ENCODE data around the gene BFAR.
A peak's percentile ranks its signal among the peaks of the same experiment; 100 is the strongest.
"Not testable (repeated sequence)": the region's sequence is repeated elsewhere in the genome, so short reads cannot be mapped to it uniquely, and the experiment has no call there.

Gene BFAR

DNA sequence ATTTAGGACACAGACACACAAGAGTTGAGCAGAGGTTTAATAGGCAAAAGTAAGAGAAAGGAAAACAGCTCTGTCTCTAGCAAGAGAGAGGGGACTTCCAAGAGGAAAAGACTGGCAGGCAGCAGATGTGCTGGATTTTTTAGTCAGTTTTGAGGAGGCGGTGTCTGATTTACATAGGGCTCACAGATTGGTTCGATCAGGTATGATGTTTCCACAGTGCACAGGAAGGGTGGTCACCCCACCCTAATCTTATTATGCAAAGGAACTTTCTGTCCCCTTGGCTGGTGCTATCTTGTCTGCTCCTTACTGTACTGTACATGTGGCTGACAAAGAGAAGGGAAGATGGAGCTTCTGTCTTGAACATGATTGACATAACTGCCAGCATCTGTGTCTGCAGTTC is 25.3 kb downstream of the BFAR start:
- peak overlapping the region; percentile 17 for H3K27ac Mint-ChIP-seq
- H3K36me3 Mint-ChIP-seq (ENCODE audit: low read depth): peaks cover 30% of the 10 kb centered on the region
- H3K9me3 Mint-ChIP-seq: no peaks in the 10 kb centered on the region
- H3K4me1 Mint-ChIP-seq (ENCODE audit: low read depth): peaks cover 7% of the 10 kb centered on the region
- no peak overlapping the region for H3K4me3 Mint-ChIP-seq
- H3K27me3 Mint-ChIP-seq (ENCODE audit: low read depth): no peaks in the 10 kb centered on the region

DNA sequence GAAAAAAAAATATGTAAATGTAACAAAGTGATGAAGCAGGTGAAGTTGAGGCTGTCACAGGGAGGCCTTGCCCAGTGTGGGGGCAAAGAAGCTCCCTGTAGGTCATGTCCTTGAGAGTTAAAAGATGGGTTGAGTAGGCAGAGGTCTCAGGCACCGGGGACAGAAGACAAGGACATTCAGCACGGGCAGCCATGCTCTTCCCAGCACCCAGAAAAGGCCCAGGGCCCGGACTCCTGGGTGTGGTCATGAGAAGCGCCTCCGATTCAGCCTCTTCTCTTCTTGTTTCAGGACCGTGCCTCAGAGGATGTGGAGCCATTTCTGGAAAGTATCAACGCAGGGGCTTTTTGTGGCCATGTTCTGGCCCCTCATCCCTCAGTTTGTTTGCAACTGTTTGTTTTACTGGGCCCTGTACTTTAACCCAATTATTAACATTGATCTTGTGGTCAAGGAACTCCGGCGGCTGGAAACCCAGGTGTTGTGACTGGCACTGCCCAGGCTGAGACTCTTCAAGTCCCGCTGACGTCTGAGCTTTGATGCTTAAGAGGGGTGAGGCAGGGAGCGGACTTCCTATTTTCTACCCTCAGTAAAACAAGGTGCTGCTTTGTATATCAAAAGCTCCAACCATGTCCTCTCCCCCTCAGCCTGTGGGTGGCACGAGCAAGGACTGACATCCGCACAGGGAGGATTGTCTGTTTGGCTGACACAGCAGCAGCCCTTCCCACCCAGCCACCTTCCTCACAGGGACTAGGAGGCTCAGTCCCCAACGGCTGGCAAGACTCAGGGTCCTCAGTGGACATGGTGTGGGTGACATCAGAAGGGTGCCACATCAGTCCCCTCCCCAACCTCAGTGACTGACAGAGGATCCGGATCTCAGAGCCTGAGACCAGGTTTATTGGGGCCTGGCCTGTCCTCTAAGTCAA is 34.9 kb downstream of the BFAR start:
- Mint-ChIP-seq H3K4me3 (no peak overlapping the region), H3K27me3 (ENCODE audit: low read depth) (no peaks in the 10 kb centered on the region), H3K4me1 (ENCODE audit: low read depth) (peaks cover 3% of the 10 kb centered on the region), H3K36me3 (ENCODE audit: low read depth) (peaks cover 43% of the 10 kb centered on the region), H3K27ac (no peak overlapping the region), H3K9me3 (peaks cover 3% of the 10 kb centered on the region)

DNA sequence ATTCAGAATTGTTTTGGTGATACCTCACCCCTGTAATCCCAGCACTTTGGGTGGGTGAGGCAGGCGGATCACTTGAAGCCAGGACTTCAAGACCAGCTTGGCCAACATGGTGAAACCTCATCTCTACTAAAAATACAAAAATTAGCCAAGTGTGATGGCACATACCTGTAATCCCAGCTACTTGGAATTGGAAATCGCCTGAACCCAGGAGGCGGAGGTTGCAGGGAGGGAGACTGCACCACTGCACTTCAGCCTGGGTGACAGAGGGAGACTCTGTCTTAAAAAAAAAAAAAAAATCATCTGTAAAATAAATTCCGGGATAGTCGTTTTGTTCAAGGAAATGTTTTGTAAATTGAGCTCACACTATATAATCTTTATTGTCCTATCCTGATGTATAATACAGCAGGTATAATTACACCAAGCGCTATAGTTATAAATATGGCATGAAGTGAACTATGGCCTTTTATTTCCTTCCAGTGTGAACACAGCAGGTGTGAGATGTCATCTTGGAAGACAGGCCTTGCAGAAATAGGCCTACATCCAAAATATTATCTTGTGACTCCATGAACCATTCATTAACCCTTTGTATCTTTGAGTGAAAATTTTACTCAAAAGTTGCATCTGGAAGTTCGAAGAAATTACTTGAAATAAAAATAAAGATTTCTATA is 35.9 kb downstream of the BFAR start:
- H3K36me3 Mint-ChIP-seq (ENCODE audit: low read depth): peaks cover 39% of the 10 kb centered on the region
- H3K4me1 Mint-ChIP-seq (ENCODE audit: low read depth): peaks cover 4% of the 10 kb centered on the region

DNA sequence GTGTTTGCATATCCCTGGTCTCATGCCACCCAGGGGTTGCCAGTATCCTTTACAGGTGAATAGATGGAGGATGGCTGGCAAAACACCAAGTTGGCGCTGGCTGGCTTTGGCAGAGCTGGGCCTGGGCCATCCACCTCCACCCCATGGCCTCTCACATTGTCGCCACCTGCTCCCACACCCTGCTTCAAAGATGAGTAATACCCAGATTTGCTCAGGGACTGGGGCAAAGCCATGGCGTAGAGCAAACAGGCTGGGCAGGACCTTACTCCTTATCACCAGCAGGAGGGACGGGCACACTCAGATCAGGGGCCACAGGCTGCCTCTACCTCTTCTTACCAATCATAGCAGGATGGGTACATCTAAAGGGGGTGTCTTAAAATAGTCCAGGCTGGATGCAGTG is 37.0 kb downstream of the BFAR start:
- Mint-ChIP-seq H3K9me3 (peaks cover 3% of the 10 kb centered on the region), H3K4me3 (no peak overlapping the region), H3K27ac (no peak overlapping the region), H3K4me1 (ENCODE audit: low read depth) (peaks cover 4% of the 10 kb centered on the region), H3K36me3 (ENCODE audit: low read depth) (peaks cover 34% of the 10 kb centered on the region), H3K27me3 (ENCODE audit: low read depth) (no peaks in the 10 kb centered on the region)

More for the DNA sequence above, 35.9 kb downstream of the BFAR start:
- Mint-ChIP-seq H3K4me3 (no peak overlapping the region), H3K9me3 (peaks cover 3% of the 10 kb centered on the region), H3K27ac (no peak overlapping the region), H3K27me3 (ENCODE audit: low read depth) (no peaks in the 10 kb centered on the region)

DNA sequence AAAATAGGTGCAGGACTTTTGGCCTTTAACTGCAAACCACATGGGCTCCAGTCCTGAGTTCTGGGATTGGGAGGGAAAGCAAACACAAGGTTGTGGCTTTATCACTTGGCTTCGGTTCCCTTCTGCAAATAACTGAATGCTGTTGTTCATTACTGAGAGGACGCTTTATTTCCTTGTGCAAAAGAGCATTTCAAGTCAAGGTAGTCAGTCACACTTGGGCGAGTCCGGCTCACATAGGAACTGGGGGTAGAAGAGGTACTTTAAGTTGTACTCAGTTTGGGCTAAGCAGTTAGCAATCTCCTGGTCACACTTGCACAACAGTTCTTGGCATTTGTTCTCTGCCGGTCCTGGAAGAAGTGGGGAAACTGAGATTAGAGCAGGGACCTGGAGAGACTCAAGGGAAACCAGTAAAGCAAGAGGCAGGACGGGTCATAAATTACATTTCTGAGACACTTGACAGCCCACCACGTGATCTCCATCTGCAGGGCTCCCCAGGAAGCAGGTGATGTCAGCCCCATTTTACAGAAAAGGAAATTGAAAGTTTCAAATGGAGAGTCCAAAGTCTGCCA is 39.7 kb downstream of the BFAR start:
- Mint-ChIP-seq H3K4me1 (ENCODE audit: low read depth) (peaks cover 8% of the 10 kb centered on the region), H3K27ac (no peak overlapping the region), H3K4me3 (no peak overlapping the region), H3K9me3 (peaks cover 3% of the 10 kb centered on the region), H3K36me3 (ENCODE audit: low read depth) (peaks cover 20% of the 10 kb centered on the region), H3K27me3 (ENCODE audit: low read depth) (peaks cover 6% of the 10 kb centered on the region)

DNA sequence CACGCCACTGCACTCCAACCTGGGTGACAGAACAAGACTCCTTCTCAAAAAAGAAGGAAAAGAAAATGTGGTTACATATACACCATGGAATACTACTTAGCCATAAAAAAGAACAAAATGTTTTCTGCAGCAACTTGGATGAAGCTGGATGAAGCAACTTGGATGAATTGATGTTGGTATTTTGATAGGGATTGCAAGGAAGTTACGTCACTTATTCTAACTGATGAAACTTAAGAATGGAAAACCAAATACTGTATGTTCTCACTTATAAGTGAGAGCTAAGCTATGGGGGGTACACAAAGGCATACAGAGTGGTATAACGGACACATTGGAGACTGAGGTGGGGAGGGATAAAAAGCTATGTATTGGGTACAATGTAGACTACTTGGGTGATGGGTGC is 43.9 kb downstream of the BFAR start:
- Mint-ChIP-seq H3K4me1 (ENCODE audit: low read depth) (peaks cover 8% of the 10 kb centered on the region), H3K9me3 (peaks cover 3% of the 10 kb centered on the region), H3K27ac (no peak overlapping the region)

DNA sequence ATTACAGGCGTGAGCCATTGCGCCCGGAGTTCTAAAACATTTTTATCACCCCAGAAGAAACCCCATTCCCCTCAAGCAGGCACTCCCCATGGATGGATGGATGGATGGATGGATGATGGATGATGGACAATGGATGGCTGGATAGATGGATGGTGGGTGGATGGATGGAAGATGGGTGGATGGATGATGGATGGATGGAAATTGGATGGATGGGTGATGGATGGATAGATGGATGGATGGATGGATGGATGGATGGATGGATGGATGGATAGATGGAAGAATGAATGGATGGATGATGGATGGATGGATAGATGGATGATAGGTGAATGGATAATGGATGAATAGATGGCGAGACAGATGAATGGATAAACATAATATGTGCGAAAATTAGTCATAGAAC is 44.9 kb downstream of the BFAR start:
- peaks cover 4% of the 10 kb centered on the region for H3K36me3 Mint-ChIP-seq (ENCODE audit: low read depth)
- peaks cover 10% of the 10 kb centered on the region for H3K27me3 Mint-ChIP-seq (ENCODE audit: low read depth)
- no peak overlapping the region for H3K27ac Mint-ChIP-seq
- peaks cover 4% of the 10 kb centered on the region for H3K4me1 Mint-ChIP-seq (ENCODE audit: low read depth)
- no peak overlapping the region for H3K4me3 Mint-ChIP-seq
- peaks cover under 1% of the 10 kb centered on the region for H3K9me3 Mint-ChIP-seq

More for the DNA sequence above, 43.9 kb downstream of the BFAR start:
- H3K4me3 Mint-ChIP-seq: no peak overlapping the region
- H3K36me3 Mint-ChIP-seq (ENCODE audit: low read depth): peaks cover 7% of the 10 kb centered on the region
- peaks cover 10% of the 10 kb centered on the region for H3K27me3 Mint-ChIP-seq (ENCODE audit: low read depth)

DNA sequence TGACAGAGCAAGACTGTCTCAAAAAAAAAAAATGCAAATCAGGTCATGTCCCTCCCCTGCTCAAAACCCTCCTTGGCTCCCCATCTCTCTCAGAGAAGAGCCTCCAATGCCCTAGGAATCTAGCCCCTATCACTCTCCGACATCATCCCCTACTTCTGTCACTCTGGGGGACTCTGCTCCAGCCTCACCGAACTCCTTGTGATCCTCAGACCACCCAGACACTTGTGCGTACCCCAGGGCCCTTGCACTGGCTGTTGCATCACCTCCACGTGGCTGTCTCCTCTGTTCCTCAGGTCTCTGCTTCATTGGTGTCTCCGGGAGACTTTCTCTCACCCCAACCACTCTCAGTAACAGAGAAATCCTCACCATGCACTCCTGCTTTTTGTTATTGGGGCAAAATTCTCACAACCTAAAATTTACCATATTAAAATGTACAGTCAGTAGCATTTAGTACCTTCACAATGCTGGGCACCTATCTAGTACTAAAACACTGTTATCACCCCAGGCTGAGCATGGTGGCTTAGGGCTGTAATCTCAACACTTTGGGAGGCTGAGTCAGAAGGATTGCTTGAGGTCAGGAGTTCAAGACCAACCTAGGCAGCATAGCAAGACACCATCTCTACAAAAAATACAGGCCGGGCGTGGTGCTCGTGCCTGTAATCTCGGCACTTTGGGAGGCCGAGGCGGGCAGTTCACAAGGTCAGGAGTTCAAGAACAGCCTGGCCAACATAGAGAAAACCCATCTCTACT is 46.2 kb downstream of the BFAR start:
- peaks cover 3% of the 10 kb centered on the region for H3K4me1 Mint-ChIP-seq (ENCODE audit: low read depth)
- H3K4me3 Mint-ChIP-seq: no peak overlapping the region
- peaks cover 3% of the 10 kb centered on the region for H3K36me3 Mint-ChIP-seq (ENCODE audit: low read depth)
- peaks cover 10% of the 10 kb centered on the region for H3K27me3 Mint-ChIP-seq (ENCODE audit: low read depth)
- no peaks in the 10 kb centered on the region for H3K9me3 Mint-ChIP-seq
- H3K27ac Mint-ChIP-seq: no peak overlapping the region

DNA sequence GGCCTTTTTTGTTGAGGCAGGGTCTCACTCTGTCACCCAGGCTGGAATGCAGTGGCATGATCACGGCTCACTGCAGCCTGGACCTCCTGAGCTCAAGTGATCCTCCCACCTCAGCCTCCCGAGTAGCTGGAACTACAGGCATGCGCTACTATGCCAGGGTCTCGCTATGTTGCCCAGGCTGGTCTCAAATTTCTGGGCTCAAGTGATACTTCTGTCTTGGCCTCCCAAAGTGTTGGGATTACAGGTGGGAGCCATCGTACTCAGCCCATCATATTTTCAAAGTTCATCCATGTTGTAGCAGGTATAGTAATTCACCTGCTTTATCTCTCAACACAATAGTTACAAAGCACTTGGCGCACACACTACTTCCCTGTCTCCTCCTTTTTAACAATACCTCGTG is 47.6 kb downstream of the BFAR start:
- H3K36me3 Mint-ChIP-seq (ENCODE audit: low read depth); H3K9me3 Mint-ChIP-seq; H3K27ac Mint-ChIP-seq; H3K4me3 Mint-ChIP-seq; H3K4me1 Mint-ChIP-seq (ENCODE audit: low read depth); H3K27me3 Mint-ChIP-seq (ENCODE audit: low read depth): not testable (repeated sequence)

DNA sequence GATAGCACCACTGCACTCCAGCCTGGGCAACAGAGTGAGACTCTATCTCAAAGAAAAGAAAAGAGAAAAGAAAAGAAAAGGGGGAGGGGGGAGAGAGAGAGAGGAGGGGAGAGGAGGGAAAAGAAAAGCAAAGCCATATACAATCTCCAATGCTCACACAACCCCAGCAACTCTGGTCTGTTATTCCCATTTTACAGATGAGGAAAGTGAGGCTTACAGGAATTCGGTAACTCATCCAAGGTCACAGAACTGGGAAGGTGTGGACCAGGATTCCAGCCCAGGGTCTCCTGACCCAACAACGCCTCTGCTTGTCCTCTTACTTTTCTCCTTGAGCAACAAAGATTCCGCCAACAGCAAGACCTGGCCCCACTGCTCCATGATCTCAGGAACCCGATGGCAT is 48.4 kb downstream of the BFAR start:
- H3K36me3 Mint-ChIP-seq (ENCODE audit: low read depth): no peaks in the 10 kb centered on the region
- H3K4me1 Mint-ChIP-seq (ENCODE audit: low read depth): no peaks in the 10 kb centered on the region
- H3K4me3 Mint-ChIP-seq: no peak overlapping the region
- H3K9me3 Mint-ChIP-seq: no peaks in the 10 kb centered on the region
- H3K27me3 Mint-ChIP-seq (ENCODE audit: low read depth): peaks cover 3% of the 10 kb centered on the region
- no peak overlapping the region for H3K27ac Mint-ChIP-seq

DNA sequence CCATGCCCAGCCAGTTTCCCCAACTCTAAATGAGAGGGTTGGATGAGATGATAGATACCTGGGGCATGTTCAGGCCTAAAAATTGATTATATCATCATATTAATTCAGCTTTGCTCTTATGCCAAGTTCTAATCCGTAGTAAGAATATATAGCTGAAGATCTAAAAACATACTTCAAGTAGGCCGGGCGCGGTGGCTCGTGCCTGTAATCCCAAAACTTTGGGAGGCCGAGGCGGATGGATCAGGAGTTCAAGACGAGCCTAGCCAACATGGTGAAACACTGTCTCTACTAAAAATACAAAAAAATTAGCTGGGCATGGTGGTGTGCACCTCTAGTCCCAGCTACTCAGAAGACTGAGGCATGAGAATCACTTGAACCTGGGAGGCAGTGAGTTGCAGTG is 49.4 kb downstream of the BFAR start:
- Mint-ChIP-seq H3K4me1 (ENCODE audit: low read depth) (no peaks in the 10 kb centered on the region), H3K27ac (no peak overlapping the region), H3K9me3 (no peaks in the 10 kb centered on the region), H3K27me3 (ENCODE audit: low read depth) (peaks cover 3% of the 10 kb centered on the region), H3K4me3 (no peak overlapping the region), H3K36me3 (ENCODE audit: low read depth) (no peaks in the 10 kb centered on the region)

DNA sequence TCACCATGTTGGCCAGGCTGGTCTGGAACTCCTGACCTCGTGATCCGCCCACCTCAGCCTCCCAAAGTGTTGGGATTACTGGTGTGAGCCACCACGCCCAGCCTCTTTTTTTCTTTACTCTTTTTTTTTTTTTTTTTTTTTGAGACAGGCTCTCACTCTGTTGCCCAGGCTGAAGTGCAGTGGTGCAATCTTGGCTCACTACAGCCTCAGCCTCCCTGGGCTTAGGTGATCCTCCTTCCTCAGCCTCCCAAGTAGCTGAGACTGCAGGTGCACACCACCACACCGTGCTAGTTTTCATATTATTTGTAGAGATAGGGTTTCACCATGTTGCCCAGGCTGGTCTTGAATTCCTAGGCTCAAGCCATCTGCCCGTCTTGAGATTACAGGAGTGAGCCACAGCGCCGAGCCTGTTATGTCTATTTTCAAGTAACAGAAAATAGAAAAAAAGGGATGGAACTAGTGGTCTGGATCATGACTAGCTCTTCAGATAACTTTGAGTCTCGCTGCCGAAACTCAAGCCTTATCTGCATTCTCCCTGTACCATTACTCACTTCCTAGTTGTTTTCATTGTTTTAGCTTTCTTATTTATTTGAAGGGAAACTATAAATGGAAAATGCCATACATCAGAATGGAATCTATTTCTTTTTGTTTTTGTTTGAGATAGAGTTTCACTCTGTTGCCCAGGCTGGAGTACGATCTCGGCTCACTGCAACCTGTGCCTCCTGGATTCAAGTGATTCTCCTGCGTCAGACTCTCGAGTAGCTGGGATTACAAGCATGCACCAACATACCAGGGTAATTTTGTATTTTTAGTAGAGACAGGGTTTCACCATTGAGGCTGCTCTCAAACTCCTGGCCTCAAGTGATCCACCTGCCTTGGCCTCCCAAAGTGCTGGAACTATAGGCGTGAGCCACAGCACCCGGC is 53.4 kb downstream of the BFAR start:
- not testable (repeated sequence) for H3K27me3 Mint-ChIP-seq (ENCODE audit: low read depth); H3K4me3 Mint-ChIP-seq; H3K36me3 Mint-ChIP-seq (ENCODE audit: low read depth); H3K9me3 Mint-ChIP-seq; H3K27ac Mint-ChIP-seq; H3K4me1 Mint-ChIP-seq (ENCODE audit: low read depth)

DNA sequence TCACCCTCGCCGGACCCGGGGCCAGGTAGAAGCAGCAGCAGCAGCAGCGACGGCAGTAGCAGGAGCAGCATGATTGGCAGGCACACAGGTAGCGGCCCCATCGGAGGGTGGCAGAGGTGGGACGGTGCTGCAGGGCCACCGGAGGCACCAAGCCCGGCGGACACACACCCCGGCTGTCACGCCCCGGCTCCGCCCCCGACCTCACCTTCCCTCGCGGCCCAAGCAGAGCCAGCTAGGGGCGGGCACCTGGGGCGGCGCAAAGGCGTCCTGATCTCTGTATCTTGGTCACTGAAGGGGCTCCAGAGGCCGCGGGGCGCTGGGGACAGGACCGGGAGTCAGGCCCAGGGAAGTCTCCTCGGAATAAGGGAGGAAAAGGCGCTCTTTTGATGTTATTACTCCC is 61.4 kb downstream of the BFAR start, which contains the start of gene PLA2G10:
Gene PLA2G10 (minus strand): TSS at position 180 of the 400 bp plus-strand sequence. CDS start 79 bp downstream, at position 101.
- H3K4me3 Mint-ChIP-seq; H3K9me3 Mint-ChIP-seq; H3K27ac Mint-ChIP-seq; H3K27me3 Mint-ChIP-seq (ENCODE audit: low read depth); H3K4me1 Mint-ChIP-seq (ENCODE audit: low read depth); H3K36me3 Mint-ChIP-seq (ENCODE audit: low read depth): not testable (repeated sequence)

Data from T-helper 1 cell treated with Interleukin-12 subunit alpha and Interleukin-12 subunit beta and Interleukin-4 antibody, amounts not matched to agents 30 μg/mL and 1 μg/mL, for 36 hours (primary cell).